Measurements from ENCODE around the gene CATSPER1. TPM values are rescaled to one million over a fixed set of nuclear protein-coding genes. Genes with fewer than 3 reads are reported as not detected.
"Not testable (repeated sequence)": the region's sequence is repeated elsewhere in the genome, so short reads cannot be mapped to it uniquely, and the experiment has no call there.

Gene CATSPER1
- total RNA-seq, 1 experiment from 2014 or later = not detected

- no peak for DNase-seq (ENCODE audit: extremely low read depth, low read depth)
Measured at GRCh38 chr11:66052664-66052982, 26.3 kb upstream of the CATSPER1 start.

GRCh38 chr11:66051766-66052663 is 25.7 kb upstream of the CATSPER1 start, which contains the start of gene SF3B2:
Gene SF3B2, plus strand, starts transcription at chr11:66052364. Its CDS starts 21 bp downstream, at chr11:66052385.
- DNase-seq (ENCODE audit: extremely low read depth, low read depth) = peak; percentile 95

- DNase-seq (ENCODE audit: extremely low read depth, low read depth) = no peak
Measured at GRCh38 chr11:66051371-66051765, 25.1 kb upstream of the CATSPER1 start.

GRCh38 chr11:66050581-66051231 is 24.4 kb upstream of the CATSPER1 start:
- DNase-seq (ENCODE audit: extremely low read depth, low read depth) = no peak

DNA sequence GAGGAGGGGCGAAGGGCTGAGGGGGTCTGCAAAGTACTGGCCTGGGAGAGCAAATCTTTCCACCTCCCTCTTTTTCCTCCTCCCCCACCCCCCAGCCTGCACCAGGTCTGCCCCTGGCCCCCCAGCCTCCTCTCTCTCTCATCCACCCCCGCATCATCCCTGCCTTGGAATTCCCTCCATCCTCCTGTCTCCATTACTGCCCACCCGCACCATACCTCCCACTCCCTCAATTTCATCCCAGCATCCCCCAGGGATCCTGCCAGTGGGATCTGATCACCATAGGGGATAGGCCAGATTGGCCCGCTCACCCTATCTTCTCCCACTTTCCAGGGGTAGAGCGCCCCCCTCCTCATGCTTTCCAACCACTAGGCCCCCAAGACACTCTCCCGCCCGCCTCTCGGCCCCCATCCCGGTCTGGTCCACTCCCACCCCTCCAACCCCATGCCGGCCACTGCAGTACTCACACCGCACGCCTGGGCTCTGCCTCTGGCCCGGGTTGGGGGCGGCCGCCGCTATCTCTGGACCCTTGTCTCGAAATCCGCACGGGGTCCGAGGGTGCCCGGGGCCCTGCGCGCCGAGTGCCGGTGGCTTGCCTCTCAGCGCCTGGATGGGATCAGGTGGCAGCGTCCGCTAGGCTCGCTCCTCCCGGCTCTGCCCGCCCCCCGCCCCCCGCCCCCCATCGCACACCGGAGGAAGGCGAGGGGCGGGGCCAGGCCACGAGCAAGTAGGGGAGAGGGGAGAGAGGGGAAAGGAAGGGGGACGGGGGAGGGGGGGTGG is 22.5 kb upstream of the CATSPER1 start, which contains the start of gene GAL3ST3:
Gene GAL3ST3 (minus strand): TSS at position 615 of the 777 bp plus-strand sequence. CDS start 3,746 bp downstream, outside the sequence.
- DNase-seq (ENCODE audit: extremely low read depth, low read depth) = no peak

GRCh38 chr11:66047541-66048365 is 21.5 kb upstream of the CATSPER1 start:
- no peak for DNase-seq (ENCODE audit: extremely low read depth, low read depth)

DNA sequence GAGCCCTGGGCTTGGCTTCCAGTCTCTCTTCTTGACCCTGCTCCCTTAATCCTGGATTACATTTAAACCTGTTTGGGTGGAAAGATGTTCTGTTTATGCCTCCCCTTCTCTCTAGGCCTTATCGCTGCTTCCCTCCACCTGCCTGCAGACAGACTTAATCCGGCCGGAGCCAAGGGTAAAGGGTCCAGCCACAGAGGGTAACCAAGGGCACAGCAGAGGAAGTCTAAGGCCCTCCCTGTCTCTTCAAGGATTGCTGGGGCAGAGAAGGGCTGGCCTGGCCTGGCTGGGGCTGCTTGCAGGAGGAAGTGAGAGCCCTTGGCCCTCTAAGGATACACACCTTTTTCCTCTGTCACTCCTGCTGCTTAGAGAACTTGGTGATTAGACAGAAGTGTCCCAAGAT is 20.6 kb upstream of the CATSPER1 start:
- DNase-seq (ENCODE audit: extremely low read depth, low read depth) = no peak

- peak; percentile 50 for DNase-seq (ENCODE audit: extremely low read depth, low read depth)
Measured at GRCh38 chr11:66045177-66045639, 18.9 kb upstream of the CATSPER1 start.

DNA sequence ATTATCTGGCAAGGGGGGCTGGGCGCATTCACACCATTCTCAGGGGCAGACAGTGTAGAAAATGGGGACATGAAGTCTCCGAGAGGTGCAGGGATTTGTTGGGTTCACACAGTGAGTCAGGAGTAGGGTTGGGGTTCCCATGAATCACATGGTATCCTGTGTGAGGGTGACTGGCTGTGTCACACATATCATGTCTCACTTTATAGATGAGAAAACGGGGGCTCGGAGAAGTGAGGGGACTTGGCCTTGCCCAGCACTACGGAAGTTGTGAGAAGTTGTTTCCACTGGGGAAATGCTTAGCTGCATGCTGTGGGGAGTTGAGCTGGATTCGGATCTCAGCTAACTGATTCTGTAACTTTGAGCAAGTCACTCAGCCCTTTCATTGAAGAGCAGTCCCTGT is 18.5 kb upstream of the CATSPER1 start:
- DNase-seq (ENCODE audit: extremely low read depth, low read depth) = no peak

DNA sequence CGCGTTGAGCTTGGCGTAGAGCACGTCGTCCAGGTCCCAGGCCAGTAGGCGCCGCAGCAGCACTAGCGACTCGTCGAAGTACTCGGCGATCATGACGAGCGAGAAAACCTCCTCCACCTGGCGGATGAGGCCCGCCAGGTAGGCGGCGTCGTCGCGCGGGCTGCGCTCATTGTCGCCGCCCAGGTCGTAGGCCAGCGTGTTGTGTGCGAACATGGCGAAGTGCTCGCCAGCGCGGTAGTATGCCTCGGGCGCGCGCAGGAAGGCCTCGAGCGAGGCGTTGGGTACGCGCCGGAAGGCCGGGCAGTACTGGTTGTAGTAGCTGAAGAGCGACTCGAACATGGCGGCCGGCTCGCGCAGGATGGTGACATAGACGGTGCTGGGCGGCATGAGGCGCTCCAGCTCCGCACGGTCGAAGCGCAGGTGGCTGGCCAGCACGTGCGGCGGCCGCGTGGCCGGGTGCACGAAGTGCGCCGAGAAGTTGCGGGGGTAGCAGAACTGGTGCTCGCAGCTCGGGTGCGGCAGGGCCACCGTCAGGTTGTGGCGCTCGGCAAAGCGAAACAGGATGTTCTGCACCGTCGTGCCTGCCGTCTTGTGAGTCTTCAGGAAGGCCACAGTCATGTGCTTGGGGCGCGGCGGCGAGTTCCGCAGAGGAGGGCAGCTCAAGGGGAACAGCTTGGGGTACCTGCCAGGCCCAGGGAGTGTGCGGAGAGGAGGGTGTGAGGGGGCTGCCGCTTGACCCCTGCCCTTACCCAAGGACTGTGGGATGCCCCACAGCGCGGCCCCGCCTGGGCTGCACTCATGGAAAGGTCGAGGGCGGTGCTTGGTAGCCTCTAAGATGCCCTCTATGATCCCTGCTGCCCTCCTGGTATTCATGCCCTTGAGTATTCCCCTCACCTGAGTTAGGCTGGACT is 17.0 kb upstream of the CATSPER1 start:
- no peak for DNase-seq (ENCODE audit: extremely low read depth, low read depth)

DNA sequence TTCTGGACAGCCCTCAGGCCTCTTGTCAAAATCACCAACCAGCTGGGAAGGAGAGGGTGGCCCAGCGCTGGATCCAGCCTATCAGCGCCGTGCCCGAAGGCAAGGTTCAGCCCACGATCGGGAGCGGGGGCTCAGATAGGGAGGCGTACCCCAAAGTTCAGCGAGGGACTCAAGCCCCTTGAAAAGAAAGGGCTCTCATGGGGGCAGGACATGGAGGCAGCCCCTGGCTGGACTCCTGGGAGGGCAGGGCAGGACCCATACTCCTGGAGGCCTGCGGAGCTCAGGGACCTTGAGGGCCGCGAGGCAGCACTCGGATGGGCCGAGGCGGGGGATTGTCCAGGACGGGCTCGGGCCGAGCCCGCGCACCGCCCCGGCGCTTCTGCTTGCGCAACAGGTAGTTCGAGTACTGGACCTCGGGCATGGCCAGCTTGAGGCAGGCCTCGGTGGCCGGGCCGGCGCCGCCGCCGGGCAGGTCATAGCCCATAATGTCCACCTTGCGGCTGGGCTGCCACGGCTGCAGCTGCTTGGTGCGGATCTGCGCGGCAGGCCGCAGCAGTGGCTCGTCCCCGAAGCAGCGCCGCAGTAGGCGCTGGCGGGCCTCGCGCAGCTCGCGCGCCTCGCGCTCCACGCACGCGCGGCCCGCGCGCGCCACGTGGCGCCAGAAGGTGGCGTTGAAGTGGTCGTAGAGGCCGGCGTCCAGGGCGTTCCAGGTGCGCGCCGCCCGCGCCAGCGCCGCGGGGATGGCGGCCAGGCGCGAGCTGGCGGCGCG is 16.1 kb upstream of the CATSPER1 start:
- no peak for DNase-seq (ENCODE audit: extremely low read depth, low read depth)

GRCh38 chr11:66039765-66040164 is 13.5 kb upstream of the CATSPER1 start:
- no peak for DNase-seq (ENCODE audit: extremely low read depth, low read depth)

- no peak for DNase-seq (ENCODE audit: extremely low read depth, low read depth)
Measured at GRCh38 chr11:66037327-66037726, 11.0 kb upstream of the CATSPER1 start.

DNA sequence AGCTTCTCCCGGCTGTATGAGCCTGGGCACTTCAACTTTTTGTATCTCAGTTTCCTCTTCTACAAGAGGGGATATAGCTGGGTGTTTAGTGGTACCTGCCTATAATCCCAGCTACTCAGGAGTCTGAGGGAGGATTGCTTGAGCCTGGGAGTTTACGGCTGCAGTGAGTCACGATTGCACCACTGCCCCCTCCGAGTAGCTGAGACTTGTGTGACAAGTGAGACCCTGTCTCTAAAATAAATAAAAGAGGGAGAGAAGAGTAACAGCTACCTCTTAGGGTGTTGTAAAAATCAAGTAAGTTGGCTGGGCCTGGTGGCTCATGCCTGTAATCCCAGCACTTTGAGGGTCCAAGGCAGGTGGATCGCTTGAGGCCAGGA is 10.0 kb upstream of the CATSPER1 start:
- no peak for DNase-seq (ENCODE audit: extremely low read depth, low read depth)

DNA sequence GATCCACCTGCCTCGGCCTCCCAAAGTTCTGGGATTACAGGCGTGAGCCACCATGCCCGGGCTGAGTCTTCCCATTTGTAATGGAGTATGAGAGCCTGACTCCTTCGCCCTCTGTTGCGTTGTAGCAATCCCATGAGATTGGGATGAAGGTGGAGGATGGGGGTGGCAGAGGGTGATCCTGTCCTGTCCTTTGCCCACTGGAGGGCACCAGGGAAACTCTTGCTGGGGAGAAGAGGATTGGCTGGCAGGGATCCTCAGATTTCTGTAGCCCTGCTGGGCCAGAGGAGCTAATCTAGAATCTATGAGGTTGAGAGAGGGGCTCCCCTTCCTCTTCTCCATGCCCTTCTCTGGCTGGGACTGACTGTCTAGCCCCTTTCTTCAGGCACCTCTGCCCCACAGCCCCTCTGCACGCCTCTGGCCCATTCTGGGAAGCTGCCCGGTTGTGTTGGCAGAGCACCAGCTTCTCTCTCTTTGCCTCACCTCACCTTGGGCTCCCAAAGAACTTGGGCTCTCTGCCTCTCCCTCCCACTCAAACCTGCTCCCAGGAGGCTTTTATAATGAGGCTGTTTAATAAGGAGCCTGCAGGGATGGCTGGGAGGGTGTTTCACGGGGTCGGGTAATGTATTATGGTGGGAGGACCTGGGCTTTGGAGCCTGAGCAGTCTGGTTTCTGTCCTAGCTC is 9.5 kb upstream of the CATSPER1 start:
- no peak for DNase-seq (ENCODE audit: extremely low read depth, low read depth)

GRCh38 chr11:66032957-66033735 is 6.9 kb upstream of the CATSPER1 start:
- no peak for DNase-seq (ENCODE audit: extremely low read depth, low read depth)

DNA sequence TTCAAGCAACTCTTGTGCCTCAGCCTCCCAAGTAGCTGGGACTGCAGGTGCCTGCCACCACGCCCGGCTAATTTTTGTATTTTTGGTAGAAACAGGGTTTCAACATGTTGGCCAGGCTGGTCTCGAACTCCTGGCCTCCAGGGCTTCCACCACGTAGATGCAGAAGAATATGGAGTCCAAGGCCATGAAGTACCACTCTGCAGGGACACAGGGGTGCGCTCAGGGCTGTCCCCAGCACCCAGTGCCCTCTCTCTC is 3.2 kb downstream of the CATSPER1 start:
- not testable (repeated sequence) for DNase-seq (ENCODE audit: extremely low read depth, low read depth)
